Measurements from ENCODE around the gene HDAC2. TPM values are rescaled to one million over a fixed set of nuclear protein-coding genes. Genes with fewer than 3 reads are reported as not detected.

The HDAC2 gene
- total RNA-seq, 1 donor from 2014 or later = 99.8 TPM

- peak; percentile 46 for DNase-seq (ENCODE audit: low read depth)
- FAIRE-seq = no peak
- H3K36me3 ChIP-seq (ENCODE audit: control insufficient read depth, insufficient read depth, low read length) = no peaks in the 10 kb centered on the region
- peak overlapping the region; percentile 91 for H3K4me3 ChIP-seq (ENCODE audit: low read depth, low read length)
- H3K27me3 ChIP-seq (ENCODE audit: control insufficient read depth, insufficient read depth, low read length) = no peaks in the 10 kb centered on the region
- no peak for TF ChIP-seq CTCF (IDR thresholded peaks at IDR 0.05; ENCODE audit: insufficient read depth, low read length, severe bottlenecking)
Measured at GRCh38 chr6:113969888-113970804, 802 bp downstream of the HDAC2 start.

GRCh38 chr6:113968472-113968871, 2.5 kb downstream of the HDAC2 start:
- FAIRE-seq (no peak), DNase-seq (ENCODE audit: low read depth) (no peak)
- Histone ChIP-seq H3K36me3 (ENCODE audit: control insufficient read depth, insufficient read depth, low read length) (no peaks in the 10 kb centered on the region), H3K27me3 (ENCODE audit: control insufficient read depth, insufficient read depth, low read length) (no peaks in the 10 kb centered on the region), H3K4me3 (ENCODE audit: low read depth, low read length) (no peak overlapping the region)
- TF ChIP-seq CTCF (IDR thresholded peaks at IDR 0.05; ENCODE audit: insufficient read depth, low read length, severe bottlenecking) = no peak

DNA sequence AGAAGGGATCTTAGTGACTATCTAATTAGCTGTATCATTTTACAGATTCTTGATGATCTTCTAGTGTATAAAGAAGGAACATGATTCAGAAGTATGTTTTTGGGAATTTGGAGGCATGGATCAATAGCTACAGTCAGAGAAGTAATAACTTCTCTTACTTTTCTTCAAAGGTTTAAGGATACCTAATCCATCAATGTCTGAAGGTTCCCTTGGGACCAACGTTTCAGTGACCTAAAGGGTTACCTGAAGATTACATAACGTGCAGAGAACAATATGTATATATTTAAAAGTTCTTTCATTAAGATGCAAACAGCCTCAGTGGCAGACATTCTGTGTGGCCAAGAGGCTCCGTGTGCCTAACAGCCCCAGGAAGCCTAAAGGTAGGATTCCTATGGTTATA, 3.2 kb downstream of the HDAC2 start:
- H3K36me3 ChIP-seq (ENCODE audit: control insufficient read depth, insufficient read depth, low read length) = no peaks in the 10 kb centered on the region
- TF ChIP-seq CTCF (IDR thresholded peaks at IDR 0.05; ENCODE audit: insufficient read depth, low read length, severe bottlenecking) = no peak
- H3K27me3 ChIP-seq (ENCODE audit: control insufficient read depth, insufficient read depth, low read length) = no peaks in the 10 kb centered on the region
- no peak for DNase-seq (ENCODE audit: low read depth)
- no peak overlapping the region for H3K4me3 ChIP-seq (ENCODE audit: low read depth, low read length)
- FAIRE-seq = no peak

DNA sequence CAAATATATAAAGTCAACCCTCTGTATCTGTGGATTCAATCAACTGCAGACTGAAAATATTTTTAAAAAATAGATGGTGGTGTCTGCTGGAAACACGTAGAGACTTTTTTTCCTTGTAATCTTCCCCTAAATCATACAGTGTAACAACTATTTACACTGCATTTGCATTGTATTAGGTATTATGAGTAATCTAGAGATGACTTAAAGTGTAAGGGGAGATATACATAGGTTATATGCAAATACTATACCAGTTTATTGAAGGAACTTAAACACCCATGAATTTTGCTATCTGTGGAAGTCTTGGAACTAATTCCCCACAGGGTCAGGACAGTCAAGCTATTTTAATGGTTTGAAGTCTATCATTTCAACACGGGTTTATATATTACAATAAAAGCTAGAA, 10.2 kb downstream of the HDAC2 start:
- no peak overlapping the region for H3K4me3 ChIP-seq (ENCODE audit: low read depth, low read length)

GRCh38 chr6:113959235-113959634, 11.7 kb downstream of the HDAC2 start:
- no peak for FAIRE-seq
- no peak for DNase-seq (ENCODE audit: low read depth)
- peaks cover 2% of the 10 kb centered on the region for H3K36me3 ChIP-seq (ENCODE audit: control insufficient read depth, insufficient read depth, low read length)

More for the DNA sequence above, 10.2 kb downstream of the HDAC2 start:
- Histone ChIP-seq H3K36me3 (ENCODE audit: control insufficient read depth, insufficient read depth, low read length) (no peaks in the 10 kb centered on the region), H3K27me3 (ENCODE audit: control insufficient read depth, insufficient read depth, low read length) (no peaks in the 10 kb centered on the region)
- DNase-seq (ENCODE audit: low read depth) (no peak), FAIRE-seq (no peak)
- no peak for TF ChIP-seq CTCF (IDR thresholded peaks at IDR 0.05; ENCODE audit: insufficient read depth, low read length, severe bottlenecking)

More at GRCh38 chr6:113959235-113959634, 11.7 kb downstream of the HDAC2 start:
- no peak overlapping the region for H3K4me3 ChIP-seq (ENCODE audit: low read depth, low read length)
- H3K27me3 ChIP-seq (ENCODE audit: control insufficient read depth, insufficient read depth, low read length) = no peaks in the 10 kb centered on the region
- TF ChIP-seq CTCF (IDR thresholded peaks at IDR 0.05; ENCODE audit: insufficient read depth, low read length, severe bottlenecking) = no peak
